ENCODE data around the gene SLC9A7. TPM values are rescaled to one million over a fixed set of nuclear protein-coding genes. Genes with fewer than 3 reads are reported as not detected.

Gene SLC9A7
- polyA plus RNA-seq, 2 donors: 1.3 to 2.0 TPM

- WGBS, 2 donors: 70 to 74% methylated on average over 7 of the region's 7 CpGs
- no peaks in the 10 kb centered on the region for H3K4me1 ChIP-seq (ENCODE audit: control insufficient read depth in 2 of 2, insufficient read depth in 2 of 2, low read length in 1 of 2)
- H3K9me3 ChIP-seq (ENCODE audit: control insufficient read depth in 2 of 2, insufficient read depth in 1 of 2, low read depth in 1 of 2, low read length in 1 of 2): no peaks in the 10 kb centered on the region
- no peak overlapping the region for H3K4me3 ChIP-seq (ENCODE audit: low read depth in 1 of 2, low read length in 2 of 2)
- H3K27ac ChIP-seq (ENCODE audit: low read depth in 2 of 2, low read length in 1 of 2): no peak overlapping the region
- H3K36me3 ChIP-seq (ENCODE audit: control insufficient read depth in 2 of 2, insufficient read depth in 2 of 2, low read length in 1 of 2): no peaks in the 10 kb centered on the region
- H3K27me3 ChIP-seq (ENCODE audit: control insufficient read depth in 1 of 2, insufficient read depth in 2 of 2, low read length in 2 of 2): no peaks in the 10 kb centered on the region
Measured at GRCh38 chrX:46626566-46626965, 132.4 kb downstream of the SLC9A7 start.

DNA sequence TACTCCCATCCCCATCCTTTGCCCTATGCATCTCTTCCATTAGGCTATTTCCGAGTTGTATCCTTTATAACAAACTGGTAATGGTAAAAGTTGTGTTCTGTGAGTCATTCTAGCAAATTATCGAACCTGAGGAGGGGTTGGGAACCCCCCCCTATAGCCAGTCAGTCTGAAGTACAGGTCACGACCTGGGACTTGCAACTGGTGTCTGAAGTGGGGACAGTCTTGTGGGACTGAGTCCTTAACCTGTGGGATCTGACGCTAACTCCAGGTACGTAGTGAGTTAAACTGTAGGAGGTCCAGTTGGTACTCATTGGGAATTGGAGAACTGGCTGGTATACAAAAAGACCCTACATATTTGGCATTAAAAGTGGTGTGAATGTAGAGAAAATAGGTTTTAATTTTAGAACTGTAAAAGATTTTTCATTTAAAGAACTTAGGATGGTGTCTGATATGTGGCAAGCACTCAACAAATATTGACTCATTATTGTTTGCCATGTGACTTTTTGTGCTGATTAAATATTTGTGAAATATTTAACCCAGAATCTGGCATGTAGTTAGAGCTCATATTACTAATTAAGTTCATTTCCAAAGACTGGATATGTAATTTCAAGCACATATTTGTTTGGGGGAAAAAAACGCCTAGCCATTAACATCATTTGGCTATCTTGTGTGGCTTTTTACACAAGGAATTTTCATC lies 134.7 kb downstream of the SLC9A7 start:
- H3K4me1 ChIP-seq (ENCODE audit: control insufficient read depth in 2 of 2, insufficient read depth in 2 of 2, low read length in 1 of 2): no peaks in the 10 kb centered on the region
- H3K27ac ChIP-seq (ENCODE audit: low read depth in 2 of 2, low read length in 1 of 2): no peak overlapping the region
- H3K36me3 ChIP-seq (ENCODE audit: control insufficient read depth in 2 of 2, insufficient read depth in 2 of 2, low read length in 1 of 2): no peaks in the 10 kb centered on the region
- WGBS, 2 donors: 83 to 93% methylated on average over 6 of the region's 6 CpGs
- H3K27me3 ChIP-seq (ENCODE audit: control insufficient read depth in 1 of 2, insufficient read depth in 2 of 2, low read length in 2 of 2): no peaks in the 10 kb centered on the region
- no peak overlapping the region for H3K4me3 ChIP-seq (ENCODE audit: low read depth in 1 of 2, low read length in 2 of 2)
- H3K9me3 ChIP-seq (ENCODE audit: control insufficient read depth in 2 of 2, insufficient read depth in 1 of 2, low read depth in 1 of 2, low read length in 1 of 2): no peaks in the 10 kb centered on the region

DNA sequence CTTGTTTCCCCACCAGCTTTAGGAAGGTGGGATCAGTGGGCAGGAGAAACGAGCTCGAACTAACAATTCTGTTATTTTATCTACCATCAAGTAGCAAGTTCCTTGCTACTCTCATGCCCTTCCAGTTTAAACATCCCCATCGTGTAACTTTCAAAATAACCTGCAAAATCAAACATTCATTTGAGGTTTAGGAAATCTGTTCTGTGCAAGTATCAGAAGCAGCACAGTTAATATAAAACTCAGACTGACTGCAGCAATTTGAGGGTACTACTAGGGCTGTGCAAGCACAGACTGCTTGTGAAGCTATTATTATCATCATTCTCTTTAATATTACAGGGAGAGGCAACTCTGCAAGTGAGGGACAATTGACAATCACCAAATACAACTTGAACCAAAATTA lies 137.3 kb downstream of the SLC9A7 start:
- Histone ChIP-seq H3K27ac (ENCODE audit: low read depth in 2 of 2, low read length in 1 of 2) (no peak overlapping the region), H3K27me3 (ENCODE audit: control insufficient read depth in 1 of 2, insufficient read depth in 2 of 2, low read length in 2 of 2) (no peaks in the 10 kb centered on the region), H3K9me3 (ENCODE audit: control insufficient read depth in 2 of 2, insufficient read depth in 1 of 2, low read depth in 1 of 2, low read length in 1 of 2) (no peaks in the 10 kb centered on the region), H3K36me3 (ENCODE audit: control insufficient read depth in 2 of 2, insufficient read depth in 2 of 2, low read length in 1 of 2) (no peaks in the 10 kb centered on the region), H3K4me3 (ENCODE audit: low read depth in 1 of 2, low read length in 2 of 2) (no peak overlapping the region), H3K4me1 (ENCODE audit: control insufficient read depth in 2 of 2, insufficient read depth in 2 of 2, low read length in 1 of 2) (no peaks in the 10 kb centered on the region)
- 67 to 79% methylated on average over 3 of the region's 3 CpGs for WGBS, 2 donors

GRCh38 chrX:46620505-46620904 lies 138.4 kb downstream of the SLC9A7 start:
- H3K4me1 ChIP-seq (ENCODE audit: control insufficient read depth in 2 of 2, insufficient read depth in 2 of 2, low read length in 1 of 2): no peaks in the 10 kb centered on the region
- WGBS, 2 donors: 80 to 86% methylated on average over 4 of the region's 4 CpGs

DNA sequence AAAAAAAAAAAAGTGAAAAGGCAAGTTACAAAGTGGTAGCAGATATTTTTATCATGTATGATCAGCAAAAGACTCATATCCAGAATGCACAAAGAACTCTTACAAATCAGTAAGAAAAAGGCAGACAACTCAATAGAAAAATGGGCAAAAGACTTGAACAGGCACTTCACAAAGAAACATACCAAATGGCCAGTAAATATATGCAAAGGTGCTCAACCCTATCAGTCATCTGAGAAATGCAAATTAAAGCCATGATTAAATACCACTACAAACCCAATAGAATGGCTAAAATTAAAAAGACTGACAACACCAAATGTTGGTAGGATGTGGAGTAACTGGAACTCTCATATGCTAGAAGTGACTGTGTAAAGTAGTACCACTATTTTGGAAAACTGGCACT lies 140.0 kb downstream of the SLC9A7 start:
- Histone ChIP-seq H3K9me3 (ENCODE audit: control insufficient read depth in 2 of 2, insufficient read depth in 1 of 2, low read depth in 1 of 2, low read length in 1 of 2) (no peaks in the 10 kb centered on the region), H3K27me3 (ENCODE audit: control insufficient read depth in 1 of 2, insufficient read depth in 2 of 2, low read length in 2 of 2) (no peaks in the 10 kb centered on the region), H3K36me3 (ENCODE audit: control insufficient read depth in 2 of 2, insufficient read depth in 2 of 2, low read length in 1 of 2) (no peaks in the 10 kb centered on the region), H3K27ac (ENCODE audit: low read depth in 2 of 2, low read length in 1 of 2) (no peak overlapping the region), H3K4me3 (ENCODE audit: low read depth in 1 of 2, low read length in 2 of 2) (no peak overlapping the region), H3K4me1 (ENCODE audit: control insufficient read depth in 2 of 2, insufficient read depth in 2 of 2, low read length in 1 of 2) (no peaks in the 10 kb centered on the region)

More at GRCh38 chrX:46620505-46620904, 138.4 kb downstream of the SLC9A7 start:
- Histone ChIP-seq H3K36me3 (ENCODE audit: control insufficient read depth in 2 of 2, insufficient read depth in 2 of 2, low read length in 1 of 2) (no peaks in the 10 kb centered on the region), H3K9me3 (ENCODE audit: control insufficient read depth in 2 of 2, insufficient read depth in 1 of 2, low read depth in 1 of 2, low read length in 1 of 2) (no peaks in the 10 kb centered on the region), H3K27ac (ENCODE audit: low read depth in 2 of 2, low read length in 1 of 2) (no peak overlapping the region), H3K27me3 (ENCODE audit: control insufficient read depth in 1 of 2, insufficient read depth in 2 of 2, low read length in 2 of 2) (no peaks in the 10 kb centered on the region), H3K4me3 (ENCODE audit: low read depth in 1 of 2, low read length in 2 of 2) (no peak overlapping the region)

GRCh38 chrX:46617906-46618305 lies 141.0 kb downstream of the SLC9A7 start:
- Histone ChIP-seq H3K36me3 (ENCODE audit: control insufficient read depth in 2 of 2, insufficient read depth in 2 of 2, low read length in 1 of 2) (no peaks in the 10 kb centered on the region), H3K9me3 (ENCODE audit: control insufficient read depth in 2 of 2, insufficient read depth in 1 of 2, low read depth in 1 of 2, low read length in 1 of 2) (no peaks in the 10 kb centered on the region), H3K4me3 (ENCODE audit: low read depth in 1 of 2, low read length in 2 of 2) (no peak overlapping the region), H3K27ac (ENCODE audit: low read depth in 2 of 2, low read length in 1 of 2) (no peak overlapping the region), H3K4me1 (ENCODE audit: control insufficient read depth in 2 of 2, insufficient read depth in 2 of 2, low read length in 1 of 2) (no peaks in the 10 kb centered on the region), H3K27me3 (ENCODE audit: control insufficient read depth in 1 of 2, insufficient read depth in 2 of 2, low read length in 2 of 2) (no peaks in the 10 kb centered on the region)

DNA sequence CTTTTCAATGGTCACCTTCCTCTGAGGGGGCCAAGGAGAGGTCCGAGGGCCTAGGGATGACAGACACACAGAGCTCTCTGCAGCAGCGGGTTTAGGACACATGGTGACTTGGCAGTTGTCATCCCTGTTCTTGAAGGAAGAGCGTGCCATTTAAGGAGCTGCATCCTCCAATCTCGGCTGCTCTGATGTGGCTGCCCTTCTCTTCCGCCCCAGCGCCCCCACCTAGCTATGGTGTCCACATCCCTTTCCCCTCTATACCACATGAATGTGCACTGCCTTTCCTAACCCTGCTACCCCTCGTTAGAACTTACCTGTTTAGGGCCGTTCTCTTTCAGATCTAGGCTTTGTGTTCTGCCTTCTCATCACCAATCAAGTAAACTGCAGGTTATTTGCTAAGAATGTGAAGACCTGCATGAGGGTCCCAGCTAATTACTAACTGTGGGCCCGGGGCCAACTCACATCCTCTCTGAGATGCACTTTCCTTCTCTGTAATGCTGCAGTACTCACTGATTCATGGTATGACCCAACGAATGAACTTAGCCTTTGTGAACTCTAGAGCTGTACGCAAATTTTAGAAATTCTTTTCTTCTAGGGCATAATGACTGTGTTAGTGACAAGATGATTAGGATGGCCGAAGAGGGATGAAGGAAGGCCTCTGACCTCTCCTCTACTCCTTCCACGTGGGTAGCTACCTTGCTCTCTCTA lies 147.1 kb downstream of the SLC9A7 start:
- Histone ChIP-seq H3K4me1 (ENCODE audit: control insufficient read depth in 2 of 2, insufficient read depth in 2 of 2, low read length in 1 of 2) (no peaks in the 10 kb centered on the region), H3K27me3 (ENCODE audit: control insufficient read depth in 1 of 2, insufficient read depth in 2 of 2, low read length in 2 of 2) (no peaks in the 10 kb centered on the region), H3K4me3 (ENCODE audit: low read depth in 1 of 2, low read length in 2 of 2) (no peak overlapping the region), H3K36me3 (ENCODE audit: control insufficient read depth in 2 of 2, insufficient read depth in 2 of 2, low read length in 1 of 2) (no peaks in the 10 kb centered on the region), H3K27ac (ENCODE audit: low read depth in 2 of 2, low read length in 1 of 2) (no peak overlapping the region), H3K9me3 (ENCODE audit: control insufficient read depth in 2 of 2, insufficient read depth in 1 of 2, low read depth in 1 of 2, low read length in 1 of 2) (no peaks in the 10 kb centered on the region)
- 76 to 80% methylated on average over 13 of the region's 13 CpGs for WGBS, 2 donors

GRCh38 chrX:46610070-46610658 lies 148.8 kb downstream of the SLC9A7 start:
- no peaks in the 10 kb centered on the region for H3K27me3 ChIP-seq (ENCODE audit: control insufficient read depth in 1 of 2, insufficient read depth in 2 of 2, low read length in 2 of 2)
- no peak overlapping the region for H3K4me3 ChIP-seq (ENCODE audit: low read depth in 1 of 2, low read length in 2 of 2)
- no peaks in the 10 kb centered on the region for H3K4me1 ChIP-seq (ENCODE audit: control insufficient read depth in 2 of 2, insufficient read depth in 2 of 2, low read length in 1 of 2)
- no peaks in the 10 kb centered on the region for H3K9me3 ChIP-seq (ENCODE audit: control insufficient read depth in 2 of 2, insufficient read depth in 1 of 2, low read depth in 1 of 2, low read length in 1 of 2)
- H3K27ac ChIP-seq (ENCODE audit: low read depth in 2 of 2, low read length in 1 of 2): no peak overlapping the region
- WGBS, 2 donors: 76 to 83% methylated on average over 5 of the region's 5 CpGs
- H3K36me3 ChIP-seq (ENCODE audit: control insufficient read depth in 2 of 2, insufficient read depth in 2 of 2, low read length in 1 of 2): no peaks in the 10 kb centered on the region

DNA sequence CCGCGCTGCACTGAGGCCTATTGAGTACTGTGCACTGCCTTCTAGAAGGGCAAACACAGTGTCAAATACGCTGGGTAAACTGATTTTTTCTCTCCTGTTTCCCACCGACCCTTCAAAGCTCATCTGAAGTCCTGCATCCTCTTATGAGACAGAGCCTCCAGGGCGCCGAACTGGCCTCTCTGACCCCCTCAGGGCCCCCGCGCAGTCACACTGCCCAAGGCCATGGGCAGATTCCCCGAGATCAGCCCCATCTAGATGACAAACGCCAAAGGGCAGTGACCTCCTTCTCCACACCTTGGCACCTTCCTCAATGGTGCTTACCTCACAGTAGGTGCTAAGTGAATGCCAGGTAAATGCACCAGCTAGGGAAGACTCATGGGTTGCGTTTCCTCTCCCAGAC lies 151.0 kb downstream of the SLC9A7 start:
- no peaks in the 10 kb centered on the region for H3K4me1 ChIP-seq (ENCODE audit: control insufficient read depth in 2 of 2, insufficient read depth in 2 of 2, low read length in 1 of 2)
- no peak overlapping the region for H3K27ac ChIP-seq (ENCODE audit: low read depth in 2 of 2, low read length in 1 of 2)
- no peaks in the 10 kb centered on the region for H3K27me3 ChIP-seq (ENCODE audit: control insufficient read depth in 1 of 2, insufficient read depth in 2 of 2, low read length in 2 of 2)
- no peak overlapping the region for H3K4me3 ChIP-seq (ENCODE audit: low read depth in 1 of 2, low read length in 2 of 2)
- H3K36me3 ChIP-seq (ENCODE audit: control insufficient read depth in 2 of 2, insufficient read depth in 2 of 2, low read length in 1 of 2): no peaks in the 10 kb centered on the region
- 74 to 91% methylated on average over 11 of the region's 11 CpGs for WGBS, 2 donors
- H3K9me3 ChIP-seq (ENCODE audit: control insufficient read depth in 2 of 2, insufficient read depth in 1 of 2, low read depth in 1 of 2, low read length in 1 of 2): no peaks in the 10 kb centered on the region
